Effector memory CD4-positive, alpha-beta T cell (primary cell): Measurements from ENCODE around the gene SLC38A11.
"Not testable (repeated sequence)": the region's sequence is repeated elsewhere in the genome, so short reads cannot be mapped to it uniquely, and the experiment has no call there.

Experiments
- DNase-seq, 3 donors: peaks; one replicate each; pipeline ENCODE4 v3.0.0-alpha.2; 2020
- H3K27ac ChIP-seq: 2 replicates; pipeline ENCODE4 v1.7.0; 2013; ENCODE audit warnings: mild to moderate bottlenecking, low read length, moderate library complexity; ENCODE audit not compliant: insufficient read depth, poor library complexity, severe bottlenecking
- H3K27me3 ChIP-seq: replicated peaks from 2 replicates; pipeline ENCODE4 v1.7.0; 2013; ENCODE audit warnings: mild to moderate bottlenecking, low read length; ENCODE audit not compliant: insufficient read depth, control insufficient read depth, poor library complexity, severe bottlenecking
- H3K36me3 ChIP-seq: 2 replicates; pipeline ENCODE4 v1.7.0; 2013; ENCODE audit warnings: mild to moderate bottlenecking, low read length, moderate library complexity; ENCODE audit not compliant: control insufficient read depth, insufficient read depth
- H3K4me1 ChIP-seq: 2 replicates; pipeline ENCODE4 v1.7.0; 2013; ENCODE audit warnings: low read length, mild to moderate bottlenecking; ENCODE audit not compliant: control insufficient read depth, insufficient read depth, poor library complexity, severe bottlenecking
- H3K4me3 ChIP-seq: 2 replicates; pipeline ENCODE4 v1.7.0; 2013; ENCODE audit warnings: low read length, low read depth, mild to moderate bottlenecking; ENCODE audit not compliant: insufficient read depth, poor library complexity, severe bottlenecking
- H3K9me3 ChIP-seq: 2 replicates; pipeline ENCODE4 v1.7.0; 2013; ENCODE audit warnings: mild to moderate bottlenecking, low read length, moderate library complexity; ENCODE audit not compliant: control insufficient read depth
- total RNA-seq, 3 donors: gene quantifications; one replicate each; lab custom pipeline; 2026; lab: John Stamatoyannopoulos, UW

The SLC38A11 gene
- total RNA-seq: 0 to 0.17 (median 0) reads per million in 3 donors

GRCh38 chr2:164954954-164955701, at the start of gene SLC38A11:
Gene SLC38A11 (minus strand): TSS chr2:164955525. CDS start chr2:164955247, 278 bp downstream.
- Histone ChIP-seq H3K27ac (no peak within 1 kb of the TSS), H3K4me3 (no peak within 1 kb of the TSS), H3K36me3 (no peaks in the 10 kb centered on the region)

GRCh38 chr2:165003443-165004130, 48.3 kb upstream of the SLC38A11 start:
- DNase-seq: no peak
- Histone ChIP-seq H3K4me1 (no peaks in the 10 kb centered on the region), H3K27ac (no peak overlapping the region), H3K9me3 (no peaks in the 10 kb centered on the region), H3K36me3 (no peaks in the 10 kb centered on the region), H3K27me3 (no peaks in the 10 kb centered on the region), H3K4me3 (no peak overlapping the region)

More at GRCh38 chr2:164954954-164955701, at the start of gene SLC38A11:
- no peak for DNase-seq
- Histone ChIP-seq H3K27me3 (no peaks in the 10 kb centered on the region), H3K9me3 (no peaks in the 10 kb centered on the region), H3K4me1 (no peaks in the 10 kb centered on the region)

GRCh38 chr2:165002638-165003037, 47.3 kb upstream of the SLC38A11 start:
- no peaks in the 10 kb centered on the region for H3K36me3 ChIP-seq
- H3K9me3 ChIP-seq: no peaks in the 10 kb centered on the region
- H3K4me1 ChIP-seq: no peaks in the 10 kb centered on the region
- H3K4me3 ChIP-seq: no peak overlapping the region
- no peaks in the 10 kb centered on the region for H3K27me3 ChIP-seq
- DNase-seq: no peak
- no peak overlapping the region for H3K27ac ChIP-seq

- DNase-seq, H3K4me3 ChIP-seq, H3K9me3 ChIP-seq, H3K36me3 ChIP-seq, H3K4me1 ChIP-seq, H3K27ac ChIP-seq, H3K27me3 ChIP-seq: not testable (repeated sequence)
Observed at GRCh38 chr2:164994664-164995299, 39.5 kb upstream of the SLC38A11 start.

GRCh38 chr2:164993287-164994016, 38.1 kb upstream of the SLC38A11 start:
- H3K9me3 ChIP-seq: no peaks in the 10 kb centered on the region
- no peaks in the 10 kb centered on the region for H3K27me3 ChIP-seq
- DNase-seq: no peak
- no peaks in the 10 kb centered on the region for H3K4me1 ChIP-seq
- H3K27ac ChIP-seq: no peak overlapping the region
- H3K36me3 ChIP-seq: no peaks in the 10 kb centered on the region
- H3K4me3 ChIP-seq: no peak overlapping the region

- H3K9me3 ChIP-seq: no peaks in the 10 kb centered on the region
- H3K27me3 ChIP-seq: no peaks in the 10 kb centered on the region
- H3K4me3 ChIP-seq: no peak overlapping the region
- DNase-seq: peak in 1 of 3 donors; percentile 23
- H3K4me1 ChIP-seq: no peaks in the 10 kb centered on the region
- H3K27ac ChIP-seq: no peak overlapping the region
- H3K36me3 ChIP-seq: no peaks in the 10 kb centered on the region
Observed at GRCh38 chr2:164992818-164993217, 37.5 kb upstream of the SLC38A11 start.

GRCh38 chr2:164992093-164992454, 36.7 kb upstream of the SLC38A11 start:
- DNase-seq, H3K9me3 ChIP-seq, H3K27ac ChIP-seq, H3K36me3 ChIP-seq, H3K4me3 ChIP-seq, H3K4me1 ChIP-seq, H3K27me3 ChIP-seq: not testable (repeated sequence)

GRCh38 chr2:164991361-164992092, 36.2 kb upstream of the SLC38A11 start:
- H3K27ac ChIP-seq, H3K4me1 ChIP-seq, DNase-seq, H3K36me3 ChIP-seq, H3K27me3 ChIP-seq, H3K9me3 ChIP-seq, H3K4me3 ChIP-seq: not testable (repeated sequence)

GRCh38 chr2:164990953-164991352, 35.6 kb upstream of the SLC38A11 start:
- DNase-seq: not testable (repeated sequence)

More at GRCh38 chr2:164990953-164991352, 35.6 kb upstream of the SLC38A11 start:
- H3K4me1 ChIP-seq, H3K4me3 ChIP-seq, H3K27ac ChIP-seq, H3K36me3 ChIP-seq, H3K27me3 ChIP-seq, H3K9me3 ChIP-seq: not testable (repeated sequence)
